Activated CD4-positive, alpha-beta T cell treated with anti-CD3 and anti-CD28 coated beads, Interleukin-2, amount 50 U/mL, for 4 hours (primary cell): ENCODE data around the gene PRRC2A.

ENCODE experiments used
- DNase-seq, 2 experiments: peaks; one replicate each; pipeline ENCODE4 v3.0.0-alpha.2; 2020

Gene PRRC2A

DNA sequence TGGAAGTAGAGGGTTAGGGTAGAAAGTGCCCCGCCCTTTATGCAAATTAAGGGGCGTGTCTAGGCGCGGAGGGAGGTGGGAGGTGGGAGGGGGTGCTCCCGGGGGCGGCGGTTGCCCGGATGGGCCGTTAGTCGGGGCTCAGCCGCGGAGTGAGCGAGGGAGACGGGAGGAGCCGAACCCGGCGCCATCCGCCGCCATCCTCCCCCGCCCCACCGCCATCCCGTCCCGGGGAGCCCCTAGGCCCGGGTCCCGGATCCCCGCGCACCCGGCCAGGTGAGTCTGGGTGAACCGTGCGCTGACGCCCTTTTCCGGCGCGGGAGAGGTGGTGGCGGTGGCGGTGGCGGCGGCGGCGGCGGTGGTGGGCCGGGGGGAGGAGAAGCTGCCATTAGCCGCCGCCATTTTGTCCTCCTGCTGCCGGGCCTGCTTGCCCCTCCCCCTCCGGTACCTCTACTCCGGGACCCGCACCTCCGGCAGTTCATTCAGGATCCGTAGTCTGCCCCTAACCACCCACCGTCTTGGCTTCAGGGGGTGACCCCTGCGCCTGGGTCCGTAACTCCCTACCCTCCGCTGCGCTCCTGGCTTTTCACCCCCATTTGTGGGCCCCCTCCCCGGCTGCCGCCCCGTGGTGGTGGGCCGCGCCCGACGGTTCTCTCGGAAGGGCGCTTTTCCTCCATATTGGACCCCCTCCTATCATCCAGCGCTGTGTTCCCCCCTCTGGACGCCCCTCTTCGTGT, at the start of gene PRRC2A:
Gene PRRC2A, plus strand, starts transcription at position 130 of the 734 bp plus-strand sequence. CDS start 2,075 bp downstream, outside the sequence.
- peak; percentile 97 for DNase-seq

- peak; percentile 71 to 73 for DNase-seq
These were observed 48.2 kb upstream of the PRRC2A start, which contains the start of gene LTA for GRCh38 chr6:31572041-31572911. Gene LTA, plus strand, starts transcription at chr6:31572289. Its CDS starts 454 bp downstream, at chr6:31572743.

DNA sequence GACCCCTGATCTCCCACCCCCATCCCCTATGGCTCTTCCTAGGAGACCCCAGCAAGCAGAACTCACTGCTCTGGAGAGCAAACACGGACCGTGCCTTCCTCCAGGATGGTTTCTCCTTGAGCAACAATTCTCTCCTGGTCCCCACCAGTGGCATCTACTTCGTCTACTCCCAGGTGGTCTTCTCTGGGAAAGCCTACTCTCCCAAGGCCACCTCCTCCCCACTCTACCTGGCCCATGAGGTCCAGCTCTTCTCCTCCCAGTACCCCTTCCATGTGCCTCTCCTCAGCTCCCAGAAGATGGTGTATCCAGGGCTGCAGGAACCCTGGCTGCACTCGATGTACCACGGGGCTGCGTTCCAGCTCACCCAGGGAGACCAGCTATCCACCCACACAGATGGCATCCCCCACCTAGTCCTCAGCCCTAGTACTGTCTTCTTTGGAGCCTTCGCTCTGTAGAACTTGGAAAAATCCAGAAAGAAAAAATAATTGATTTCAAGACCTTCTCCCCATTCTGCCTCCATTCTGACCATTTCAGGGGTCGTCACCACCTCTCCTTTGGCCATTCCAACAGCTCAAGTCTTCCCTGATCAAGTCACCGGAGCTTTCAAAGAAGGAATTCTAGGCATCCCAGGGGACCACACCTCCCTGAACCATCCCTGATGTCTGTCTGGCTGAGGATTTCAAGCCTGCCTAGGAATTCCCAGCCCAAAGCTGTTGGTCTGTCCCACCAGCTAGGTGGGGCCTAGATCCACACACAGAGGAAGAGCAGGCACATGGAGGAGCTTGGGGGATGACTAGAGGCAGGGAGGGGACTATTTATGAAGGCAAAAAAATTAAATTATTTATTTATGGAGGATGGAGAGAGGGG, 47.0 kb upstream of the PRRC2A start:
- DNase-seq, result no peak

- DNase-seq, result no peak
These were observed 46.1 kb upstream of the PRRC2A start for GRCh38 chr6:31574106-31575061.

- DNase-seq, result peak; percentile 87 to 89
These were observed 45.1 kb upstream of the PRRC2A start, which contains the start of gene TNF for GRCh38 chr6:31575335-31575901. Gene TNF, plus strand, starts transcription at chr6:31575565. Its CDS starts 177 bp downstream, at chr6:31575742.

- DNase-seq, result no peak
These were observed 44.4 kb upstream of the PRRC2A start for GRCh38 chr6:31575952-31576685.

- no peak for DNase-seq
These were observed 43.5 kb upstream of the PRRC2A start for GRCh38 chr6:31576897-31577578.

DNA sequence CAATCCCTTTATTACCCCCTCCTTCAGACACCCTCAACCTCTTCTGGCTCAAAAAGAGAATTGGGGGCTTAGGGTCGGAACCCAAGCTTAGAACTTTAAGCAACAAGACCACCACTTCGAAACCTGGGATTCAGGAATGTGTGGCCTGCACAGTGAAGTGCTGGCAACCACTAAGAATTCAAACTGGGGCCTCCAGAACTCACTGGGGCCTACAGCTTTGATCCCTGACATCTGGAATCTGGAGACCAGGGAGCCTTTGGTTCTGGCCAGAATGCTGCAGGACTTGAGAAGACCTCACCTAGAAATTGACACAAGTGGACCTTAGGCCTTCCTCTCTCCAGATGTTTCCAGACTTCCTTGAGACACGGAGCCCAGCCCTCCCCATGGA, 42.9 kb upstream of the PRRC2A start:
- no peak for DNase-seq

- no peak for DNase-seq
These were observed 42.1 kb upstream of the PRRC2A start for GRCh38 chr6:31578184-31579118.

GRCh38 chr6:31579119-31579505, 41.4 kb upstream of the PRRC2A start:
- no peak for DNase-seq

GRCh38 chr6:31579546-31580437, 40.7 kb upstream of the PRRC2A start:
- no peak for DNase-seq

- no peak for DNase-seq
These were observed 40.1 kb upstream of the PRRC2A start for GRCh38 chr6:31580438-31580740.

GRCh38 chr6:31580807-31581433, 39.6 kb upstream of the PRRC2A start:
- peak; percentile 85 for DNase-seq

DNA sequence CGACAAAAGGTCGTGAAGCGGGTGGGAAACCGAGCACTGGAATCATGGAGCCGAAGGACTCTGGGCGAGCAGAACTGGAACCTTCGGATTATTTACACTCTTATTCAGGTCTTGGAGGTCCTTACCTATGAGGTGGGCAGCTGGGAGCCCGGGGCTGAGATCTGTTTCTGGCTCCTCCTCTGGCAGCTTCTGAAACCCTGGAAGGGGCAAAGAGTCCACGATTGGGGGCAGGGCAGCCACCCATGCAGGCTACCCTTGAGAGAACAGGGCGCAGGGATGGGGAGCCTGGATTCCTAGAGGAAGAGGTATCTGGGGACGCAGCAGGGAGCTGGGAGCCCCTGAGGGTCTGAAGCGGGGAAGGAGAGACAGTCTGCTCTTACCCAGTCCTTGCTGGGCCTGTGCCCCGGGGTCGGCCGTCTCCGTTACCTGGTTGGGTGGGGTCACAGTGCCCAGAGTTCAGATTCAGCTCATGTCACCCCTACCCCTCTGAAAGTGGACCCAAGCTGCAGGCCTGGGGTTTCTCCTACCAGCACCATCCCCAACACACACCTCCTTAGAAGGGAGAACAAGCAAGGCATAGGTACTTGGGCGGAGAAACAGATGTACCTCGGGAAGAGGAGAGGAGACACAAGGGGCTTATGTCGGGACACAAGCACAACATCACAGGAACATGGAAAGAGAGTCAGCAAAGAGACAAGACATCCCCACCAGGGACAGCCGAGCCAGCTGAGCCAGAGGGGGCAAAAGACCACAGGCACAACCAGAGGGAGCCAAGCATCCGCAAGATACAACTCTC, 38.9 kb upstream of the PRRC2A start:
- no peak for DNase-seq

- DNase-seq, result peak; percentile 57 to 59
These were observed 38.3 kb upstream of the PRRC2A start, which contains the start of gene LTB for GRCh38 chr6:31582230-31582643. Gene LTB, minus strand, starts transcription at chr6:31582424. Its CDS starts 7 bp downstream, at chr6:31582417.

GRCh38 chr6:31585491-31585890, 35.0 kb upstream of the PRRC2A start:
- no peak for DNase-seq
